ENCODE results near the gene ADCY5.

Gene ADCY5

DNA sequence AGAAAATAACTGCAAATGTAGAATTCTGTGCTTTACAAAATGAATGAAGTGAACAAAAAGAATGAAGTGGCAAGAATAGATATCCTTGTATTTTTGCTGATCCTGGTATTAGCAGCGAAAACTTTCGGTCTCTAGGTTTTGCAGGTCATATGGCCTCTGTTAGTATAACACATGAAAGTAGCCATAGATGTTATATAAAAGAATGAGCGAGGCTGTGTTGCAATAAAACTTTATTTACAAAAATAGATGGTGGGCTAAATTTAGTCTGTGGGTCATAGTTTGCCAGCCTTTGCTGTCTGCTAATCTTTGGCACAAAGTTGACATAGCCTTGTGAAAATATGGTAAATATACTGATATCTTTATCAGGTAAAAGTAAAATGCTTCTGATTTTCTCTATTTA, 212.0 kb downstream of the ADCY5 start:
- no peak for DNase-seq

All from right hindlimb (tissue), 1 donor.